ENCODE measurements around the gene ANO6. TPM values are rescaled to one million over a fixed set of nuclear protein-coding genes. Genes with fewer than 3 reads are reported as not detected.
"Not testable (repeated sequence)": the region's sequence is repeated elsewhere in the genome, so short reads cannot be mapped to it uniquely, and the experiment has no call there.

ANO6 gene
- total RNA-seq (2014; rRNA removed; shearing (Covaris generic)): 32.6 and 38.6 TPM in 2 replicates
- polyA plus RNA-seq (2015; cell fraction: cytosol; rRNA removed): 32.2 and 45.7 TPM in 2 replicates
- 46.1 and 46.5 TPM in 2 replicates for polyA plus RNA-seq (2015; cell fraction: nucleus; rRNA removed)

- peak; percentile 89 for DNase-seq (ENCODE audit: low read depth)
Measured at GRCh38 chr12:45215419-45216229, at the start of gene ANO6. Gene ANO6, plus strand, starts transcription at chr12:45216095. Its CDS starts 227 bp downstream, at chr12:45216322.

- DNase-seq (ENCODE audit: low read depth): no peak
Measured at GRCh38 chr12:45168976-45169375, 46.9 kb upstream of the ANO6 start.

DNA sequence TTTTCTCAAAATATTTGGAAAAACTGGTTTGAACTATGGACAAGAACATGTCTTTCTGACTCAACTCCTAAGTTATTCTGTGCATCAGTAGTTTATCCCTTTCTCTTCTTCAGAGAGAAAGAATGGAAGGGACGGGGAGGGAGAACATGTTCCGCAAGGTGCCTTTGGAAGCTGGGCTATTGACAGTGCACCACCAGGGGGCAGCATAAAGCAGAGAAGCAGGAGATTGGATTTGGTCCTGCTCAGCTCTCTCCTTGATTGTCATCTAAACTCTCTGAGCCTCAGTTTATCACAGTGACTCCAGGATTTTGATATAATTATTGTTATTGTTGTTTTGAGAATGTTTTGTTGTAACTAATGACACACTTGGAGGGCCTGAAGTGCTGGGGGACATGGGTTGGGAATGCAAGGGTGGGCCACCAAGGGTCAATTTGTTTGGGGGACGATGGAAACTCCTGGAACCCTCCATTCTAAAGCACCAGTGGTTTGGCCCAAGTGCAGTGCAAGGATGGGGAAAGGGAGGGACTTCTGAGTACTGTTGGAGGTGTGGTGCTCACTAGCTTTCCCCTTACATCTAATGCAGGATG is 45.3 kb upstream of the ANO6 start:
- peak; percentile 53 for DNase-seq (ENCODE audit: low read depth)

GRCh38 chr12:45173293-45173692 is 42.6 kb upstream of the ANO6 start:
- not testable (repeated sequence) for DNase-seq (ENCODE audit: low read depth)

DNA sequence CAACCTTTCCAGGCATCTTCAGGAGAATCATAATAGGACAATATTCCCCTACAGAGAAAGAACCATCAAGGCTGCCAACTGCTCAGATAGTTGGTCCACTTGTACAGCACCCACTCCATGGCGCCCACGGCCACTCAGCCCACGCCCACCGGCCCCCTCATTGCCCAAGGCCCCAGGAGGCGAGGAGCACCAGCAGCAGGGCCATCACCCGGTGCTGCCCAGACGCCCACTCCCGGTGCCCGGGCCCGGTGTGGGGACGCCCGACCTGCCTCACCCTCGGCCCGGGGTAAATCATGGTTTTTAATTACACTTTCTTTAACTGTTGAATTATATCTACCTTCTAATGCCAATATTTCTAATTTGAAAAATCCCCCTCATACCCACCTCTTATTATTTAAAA is 41.3 kb upstream of the ANO6 start:
- no peak for DNase-seq (ENCODE audit: low read depth)

GRCh38 chr12:45178771-45179170 is 37.1 kb upstream of the ANO6 start:
- DNase-seq (ENCODE audit: low read depth): no peak

- DNase-seq (ENCODE audit: low read depth): no peak
Measured at GRCh38 chr12:45182511-45182910, 33.4 kb upstream of the ANO6 start.

DNA sequence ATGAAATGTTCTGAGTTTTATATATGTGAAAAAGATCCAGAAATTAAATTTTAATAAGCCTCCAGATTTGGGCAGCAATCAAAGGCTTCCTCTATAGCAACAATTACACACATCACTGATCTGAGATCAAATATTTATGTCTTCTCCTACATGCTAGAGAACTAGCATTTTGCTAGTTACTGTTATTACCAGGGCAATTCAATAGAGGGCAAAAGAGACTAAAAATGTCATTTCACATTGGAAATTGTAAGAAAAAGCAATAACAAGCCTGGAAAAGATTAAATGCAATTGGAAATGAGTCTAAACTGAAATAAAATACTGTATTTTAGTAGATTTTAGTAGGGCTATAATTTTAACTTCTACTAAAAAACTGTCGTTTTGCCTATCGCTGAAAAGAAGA is 32.6 kb upstream of the ANO6 start:
- DNase-seq (ENCODE audit: low read depth): no peak

GRCh38 chr12:45184147-45184963 is 31.5 kb upstream of the ANO6 start:
- DNase-seq (ENCODE audit: low read depth): no peak

DNA sequence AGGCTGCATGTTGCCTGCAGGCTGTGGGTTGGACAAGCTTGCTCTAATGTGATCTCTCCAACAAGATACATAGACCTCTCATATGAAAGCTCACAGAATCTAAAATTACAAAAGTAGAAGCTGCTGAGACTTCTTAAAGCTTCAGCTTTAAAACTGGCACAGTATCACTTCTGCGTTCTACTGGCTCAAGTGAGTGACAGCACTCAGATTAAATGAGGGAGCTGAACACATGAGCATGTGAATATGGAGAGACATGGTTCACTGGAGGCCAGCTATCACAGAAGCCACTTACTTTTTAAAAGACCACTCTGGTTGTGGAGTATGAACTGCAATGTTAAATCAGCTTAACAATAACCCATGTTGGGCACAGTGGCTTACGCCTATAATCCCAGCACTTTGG is 29.1 kb upstream of the ANO6 start:
- DNase-seq (ENCODE audit: low read depth): no peak

DNA sequence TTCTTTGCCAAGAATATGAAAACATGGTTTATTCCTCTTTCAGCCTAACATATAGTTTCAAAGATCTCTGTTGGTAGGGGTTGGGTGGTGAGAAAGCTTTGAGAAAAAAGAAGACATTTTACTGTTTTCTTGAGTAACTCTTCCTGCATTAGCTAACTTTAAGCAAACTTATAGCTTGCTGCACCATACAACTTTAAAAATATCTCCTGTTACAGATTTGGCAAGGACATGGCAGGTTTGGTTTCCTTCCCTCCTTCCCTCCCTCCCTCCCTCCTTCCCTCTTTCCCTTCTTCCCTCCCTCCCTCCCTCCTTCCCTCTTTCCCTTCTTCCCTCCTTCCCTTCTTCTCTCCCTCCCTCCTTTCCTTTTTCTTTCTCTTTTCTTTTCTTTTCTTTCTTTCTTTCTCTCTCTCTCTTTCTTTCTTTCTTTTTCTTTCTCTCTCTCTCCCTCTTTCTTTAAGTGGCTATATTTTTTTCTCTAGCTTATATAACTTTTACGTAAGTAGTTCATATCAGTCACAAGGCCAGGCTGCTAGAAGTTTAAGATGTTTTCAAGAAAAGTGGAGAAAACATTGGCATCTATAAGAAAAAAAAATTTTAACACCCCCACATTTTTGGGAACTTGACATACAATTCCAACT is 26.0 kb upstream of the ANO6 start:
- no peak for DNase-seq (ENCODE audit: low read depth)

DNA sequence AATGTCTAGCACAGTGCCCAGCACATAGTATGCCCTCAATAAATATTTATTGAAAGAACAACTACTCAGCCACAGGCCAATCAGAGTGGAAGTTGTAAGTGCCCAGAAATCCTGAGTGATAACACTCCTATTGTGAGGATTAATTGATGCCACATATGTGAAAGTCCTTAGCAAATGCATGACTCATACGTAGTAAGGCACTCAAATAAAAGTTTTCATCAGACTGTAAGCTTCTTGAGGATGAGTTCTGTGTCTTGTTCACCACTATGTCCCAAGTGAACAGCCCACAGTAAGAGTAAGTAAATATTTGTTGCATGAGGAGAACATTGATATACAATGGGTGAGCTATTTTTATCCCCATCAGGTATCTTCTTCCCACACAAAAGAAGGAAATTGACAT is 24.7 kb upstream of the ANO6 start:
- peak; percentile 34 for DNase-seq (ENCODE audit: low read depth)

- no peak for DNase-seq (ENCODE audit: low read depth)
Measured at GRCh38 chr12:45192707-45193106, 23.2 kb upstream of the ANO6 start.

DNA sequence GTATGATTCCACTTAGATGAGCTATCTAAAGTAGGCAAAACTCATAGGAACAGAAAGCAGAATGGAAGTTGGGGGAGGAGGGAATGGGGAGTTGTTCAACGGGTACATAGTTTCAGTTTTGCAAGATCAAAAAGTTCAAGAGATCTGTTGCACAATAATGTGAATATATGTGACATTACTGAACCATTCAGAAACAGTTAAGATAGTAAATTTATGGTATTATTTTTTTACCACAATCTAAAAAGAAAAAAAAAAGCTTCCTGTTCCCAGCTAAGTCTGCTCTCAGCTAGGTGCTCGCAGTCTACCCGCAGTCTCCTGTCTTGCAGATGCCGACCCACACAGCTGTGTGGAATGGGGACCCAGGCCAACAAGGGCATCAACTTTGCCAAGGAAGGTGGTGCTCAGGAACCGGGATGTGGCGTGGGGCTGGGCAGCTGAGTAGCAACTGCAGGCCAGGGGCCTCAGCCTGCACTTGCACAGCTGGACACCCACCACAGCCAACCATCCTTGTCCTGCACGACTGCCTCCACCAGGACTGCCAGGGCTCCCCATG is 15.3 kb upstream of the ANO6 start:
- DNase-seq (ENCODE audit: low read depth): no peak

- DNase-seq (ENCODE audit: low read depth): no peak
Measured at GRCh38 chr12:45203767-45204166, 12.1 kb upstream of the ANO6 start.

DNA sequence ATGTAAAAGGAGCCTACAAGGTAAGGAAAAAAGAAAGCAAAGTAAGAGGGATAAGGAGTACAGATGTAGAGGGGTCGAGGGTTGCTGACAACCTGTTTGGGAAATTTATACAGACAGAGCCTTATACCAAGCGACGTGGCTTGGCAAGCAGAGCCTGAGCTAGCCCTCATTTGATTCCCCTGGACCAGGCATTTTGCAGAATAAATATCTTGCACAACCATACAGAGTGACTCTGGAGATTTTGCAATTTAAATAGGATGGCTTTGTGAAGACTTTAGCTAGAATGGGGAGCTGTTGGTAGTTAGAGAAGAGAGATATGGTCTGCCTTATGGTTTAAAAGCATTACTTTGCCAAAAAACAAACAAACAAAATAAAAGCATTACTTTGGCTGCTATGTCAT is 11.1 kb upstream of the ANO6 start:
- DNase-seq (ENCODE audit: low read depth): no peak

GRCh38 chr12:45205165-45205825 is 10.6 kb upstream of the ANO6 start:
- no peak for DNase-seq (ENCODE audit: low read depth)

- peak; percentile 68 for DNase-seq (ENCODE audit: low read depth)
Measured at GRCh38 chr12:45208604-45209487, 7.0 kb upstream of the ANO6 start.

GRCh38 chr12:45209784-45210183 is 6.1 kb upstream of the ANO6 start:
- DNase-seq (ENCODE audit: low read depth): no peak

GRCh38 chr12:45212064-45212463 is 3.8 kb upstream of the ANO6 start:
- no peak for DNase-seq (ENCODE audit: low read depth)
